ENCODE data around the gene ITGA3. TPM values are rescaled to one million over a fixed set of nuclear protein-coding genes. Genes with fewer than 3 reads are reported as not detected.

The ITGA3 gene
- total RNA-seq, 2 experiments from 2014 or later = 7.9 to 8.7 TPM

GRCh38 chr17:50128441-50129352 lies 72.8 kb downstream of the ITGA3 start:
- Mint-ChIP-seq H3K4me1 (ENCODE audit: low read depth) (peaks cover 34% of the 10 kb centered on the region), H3K27ac (peak overlapping the region; percentile 13), H3K4me3 (peak overlapping the region; percentile 20), H3K27me3 (ENCODE audit: low read depth) (peaks cover 37% of the 10 kb centered on the region), H3K9me3 (ENCODE audit: insufficient read depth) (no peaks in the 10 kb centered on the region), H3K36me3 (ENCODE audit: low read depth) (peaks cover 8% of the 10 kb centered on the region)
- CTCF ChIA-PET = no interaction called here
- no peak for ATAC-seq
- DNase-seq = no peak
- POLR2A ChIA-PET = interaction anchor here (1.0 kb wide), 1 partner anchor 10 kb away, joined by 3 read pairs; no protein-coding TSS in a partner anchor

- H3K4me1 Mint-ChIP-seq (ENCODE audit: low read depth) = peaks cover 34% of the 10 kb centered on the region
- POLR2A ChIA-PET = interaction anchor here (0.6 kb wide), 1 partner anchor 16 kb away, joined by 3 read pairs; no protein-coding TSS in a partner anchor
- peaks cover 15% of the 10 kb centered on the region for H3K36me3 Mint-ChIP-seq (ENCODE audit: low read depth)
- H3K9me3 Mint-ChIP-seq (ENCODE audit: insufficient read depth) = no peaks in the 10 kb centered on the region
- peaks cover 37% of the 10 kb centered on the region for H3K27me3 Mint-ChIP-seq (ENCODE audit: low read depth)
- CTCF ChIA-PET = interaction anchor here (0.6 to 2.4 kb wide), 4 partner anchors 10 to 35 kb away, joined by 3 to 10 read pairs (median 4); partner anchors contain the start of genes PDK2 and PPP1R9B
- H3K4me3 Mint-ChIP-seq = peak overlapping the region; percentile 49
- no peak for ATAC-seq
- H3K27ac Mint-ChIP-seq = no peak overlapping the region
- DNase-seq = no peak
These were observed 73.4 kb downstream of the ITGA3 start for GRCh38 chr17:50129353-50129727.

GRCh38 chr17:50129728-50130558 lies 74.0 kb downstream of the ITGA3 start, which contains the start of gene SAMD14:
Gene SAMD14, minus strand, starts transcription at chr17:50130160. Its CDS starts 5,201 bp downstream, at chr17:50124959.
- H3K4me1 Mint-ChIP-seq (ENCODE audit: low read depth) = peaks cover 34% of the 10 kb centered on the region
- CTCF ChIA-PET = interaction anchor here (0.6 to 2.4 kb wide), 8 partner anchors 9 to 70 kb away, joined by 3 to 11 read pairs (median 4); partner anchors contain the start of genes PDK2 and PPP1R9B
- DNase-seq (peak; percentile 64), ATAC-seq (peak; percentile 65)
- POLR2A ChIA-PET = interaction anchor here (0.6 to 1.1 kb wide), 3 partner anchors 17 to 31 kb away, joined by 3 to 4 read pairs (median 3); no protein-coding TSS in a partner anchor
- H3K27me3 Mint-ChIP-seq (ENCODE audit: low read depth) = peaks cover 37% of the 10 kb centered on the region
- peaks cover 15% of the 10 kb centered on the region for H3K36me3 Mint-ChIP-seq (ENCODE audit: low read depth)
- H3K27ac Mint-ChIP-seq = no peak within 1 kb of the TSS
- peak within 1 kb of the TSS; percentile 49 for H3K4me3 Mint-ChIP-seq
- no peaks in the 10 kb centered on the region for H3K9me3 Mint-ChIP-seq (ENCODE audit: insufficient read depth)

- DNase-seq = no peak
- no peak overlapping the region for H3K27ac Mint-ChIP-seq
These were observed 74.8 kb downstream of the ITGA3 start for GRCh38 chr17:50130559-50131305.

GRCh38 chr17:50132104-50132794 lies 76.3 kb downstream of the ITGA3 start:
- Mint-ChIP-seq H3K27ac (peak overlapping the region; percentile 16), H3K4me1 (ENCODE audit: low read depth) (peaks cover 34% of the 10 kb centered on the region), H3K9me3 (ENCODE audit: insufficient read depth) (no peaks in the 10 kb centered on the region), H3K4me3 (no peak overlapping the region), H3K27me3 (ENCODE audit: low read depth) (peaks cover 28% of the 10 kb centered on the region), H3K36me3 (ENCODE audit: low read depth) (peaks cover 33% of the 10 kb centered on the region)
- ChIA-PET CTCF (interaction anchor here (0.8 to 2.4 kb wide), 8 partner anchors 8 to 165 kb away, joined by 3 to 11 read pairs (median 4); partner anchors contain the start of gene PDK2), POLR2A (interaction anchor here (1.1 kb wide), 1 partner anchor 8 kb away, joined by 3 read pairs; no protein-coding TSS in a partner anchor)
- no peak for ATAC-seq
- no peak for DNase-seq

More at GRCh38 chr17:50130559-50131305, 74.8 kb downstream of the ITGA3 start:
- peaks cover 34% of the 10 kb centered on the region for H3K4me1 Mint-ChIP-seq (ENCODE audit: low read depth)
- peaks cover 30% of the 10 kb centered on the region for H3K27me3 Mint-ChIP-seq (ENCODE audit: low read depth)
- ATAC-seq = no peak
- H3K36me3 Mint-ChIP-seq (ENCODE audit: low read depth) = peaks cover 18% of the 10 kb centered on the region
- CTCF ChIA-PET = interaction anchor here (1.2 to 2.4 kb wide), 7 partner anchors 8 to 70 kb away, joined by 3 to 11 read pairs (median 5); partner anchors contain the start of gene PDK2
- peak overlapping the region; percentile 46 for H3K4me3 Mint-ChIP-seq
- H3K9me3 Mint-ChIP-seq (ENCODE audit: insufficient read depth) = no peaks in the 10 kb centered on the region
- POLR2A ChIA-PET = interaction anchor here (0.7 to 1.1 kb wide), 5 partner anchors 8 to 31 kb away, joined by 3 to 5 read pairs (median 3); no protein-coding TSS in a partner anchor

- Mint-ChIP-seq H3K4me3 (no peak overlapping the region), H3K4me1 (ENCODE audit: low read depth) (peaks cover 27% of the 10 kb centered on the region), H3K9me3 (ENCODE audit: insufficient read depth) (no peaks in the 10 kb centered on the region), H3K27me3 (ENCODE audit: low read depth) (peaks cover 20% of the 10 kb centered on the region), H3K36me3 (ENCODE audit: low read depth) (peaks cover 42% of the 10 kb centered on the region), H3K27ac (peak overlapping the region; percentile 39)
- ATAC-seq (no peak), DNase-seq (no peak)
- ChIA-PET POLR2A (no interaction called here), CTCF (interaction anchor here (0.8 to 1.1 kb wide), 2 partner anchors 19 to 39 kb away, joined by 3 read pairs; no protein-coding TSS in a partner anchor)
These were observed 77.3 kb downstream of the ITGA3 start for GRCh38 chr17:50133028-50133768.

- H3K4me1 Mint-ChIP-seq (ENCODE audit: low read depth) = peaks cover 23% of the 10 kb centered on the region
- no peaks in the 10 kb centered on the region for H3K9me3 Mint-ChIP-seq (ENCODE audit: insufficient read depth)
- no peak overlapping the region for H3K27ac Mint-ChIP-seq
- H3K36me3 Mint-ChIP-seq (ENCODE audit: low read depth) = peaks cover 48% of the 10 kb centered on the region
- ATAC-seq (no peak), DNase-seq (no peak)
- peaks cover 15% of the 10 kb centered on the region for H3K27me3 Mint-ChIP-seq (ENCODE audit: low read depth)
- ChIA-PET POLR2A (no interaction called here), CTCF (no interaction called here)
- no peak overlapping the region for H3K4me3 Mint-ChIP-seq
These were observed 77.8 kb downstream of the ITGA3 start for GRCh38 chr17:50133769-50134099.

GRCh38 chr17:50134206-50135110 lies 78.5 kb downstream of the ITGA3 start:
- DNase-seq = no peak
- Mint-ChIP-seq H3K36me3 (ENCODE audit: low read depth) (peaks cover 55% of the 10 kb centered on the region), H3K4me1 (ENCODE audit: low read depth) (peaks cover 26% of the 10 kb centered on the region), H3K9me3 (ENCODE audit: insufficient read depth) (no peaks in the 10 kb centered on the region), H3K27me3 (ENCODE audit: low read depth) (peaks cover 13% of the 10 kb centered on the region), H3K4me3 (no peak overlapping the region), H3K27ac (no peak overlapping the region)
- ChIA-PET POLR2A (interaction anchor here (2.5 kb wide), 1 partner anchor 18 kb away, joined by 8 read pairs; no protein-coding TSS in a partner anchor), CTCF (no interaction called here)
- no peak for ATAC-seq

- no peak for ATAC-seq
- no peak overlapping the region for H3K27ac Mint-ChIP-seq
- H3K4me1 Mint-ChIP-seq (ENCODE audit: low read depth) = peaks cover 32% of the 10 kb centered on the region
- POLR2A ChIA-PET = interaction anchor here (0.5 to 2.5 kb wide), 2 partner anchors 17 to 315 kb away, joined by 3 to 8 read pairs; no protein-coding TSS in a partner anchor
- no peak for DNase-seq
- CTCF ChIA-PET = interaction anchor here (1.4 to 1.6 kb wide), 3 partner anchors 16 to 41 kb away, joined by 3 to 8 read pairs (median 3); no protein-coding TSS in a partner anchor
- H3K4me3 Mint-ChIP-seq = no peak overlapping the region
- H3K9me3 Mint-ChIP-seq (ENCODE audit: insufficient read depth) = no peaks in the 10 kb centered on the region
- peaks cover 5% of the 10 kb centered on the region for H3K27me3 Mint-ChIP-seq (ENCODE audit: low read depth)
- H3K36me3 Mint-ChIP-seq (ENCODE audit: low read depth) = peaks cover 65% of the 10 kb centered on the region
These were observed 79.6 kb downstream of the ITGA3 start for GRCh38 chr17:50135316-50136095.

All from activated CD8-positive, alpha-beta T cell treated with anti-CD3 and anti-CD28 coated beads, Interleukin-2, amount 10 ng/mL, durations not matched to agents 7 days and 5 days (primary cell).